Measurements from ENCODE around the gene VSTM5.

VSTM5 gene
- long read RNA-seq: 0 reads

DNA sequence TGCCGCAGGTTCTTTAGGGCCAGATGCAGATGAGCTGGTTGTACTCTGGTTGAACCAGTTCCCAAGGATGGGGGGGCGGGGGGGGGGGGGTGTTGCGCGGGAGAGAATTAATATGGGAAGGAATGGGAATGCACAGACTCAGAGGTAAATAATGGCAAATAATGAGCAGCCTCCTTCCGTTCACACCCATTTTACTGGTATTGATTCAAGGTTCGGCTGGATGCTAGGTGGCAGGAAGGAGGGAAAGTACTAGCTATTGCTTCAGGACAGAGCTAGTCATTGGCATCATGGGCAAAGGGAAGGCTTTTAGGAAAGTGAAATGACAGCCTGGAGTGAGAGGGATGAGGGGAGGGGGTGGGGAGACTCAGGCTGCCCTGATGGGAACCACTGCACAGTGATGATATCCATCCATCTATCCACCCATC lies at the start of gene VSTM5:
Gene VSTM5, minus strand, starts transcription at position 25 of the 425 bp plus-strand sequence. CDS start 116 bp downstream, outside the sequence.
- Histone ChIP-seq H3K4me3 (replicated peaks; ENCODE audit: insufficient read depth, low read length) (no peak within 1 kb of the TSS; the same call in 1 of the 2 replicates), H3K27me3 (ENCODE audit: insufficient read depth, poor library complexity, severe bottlenecking) (peaks cover 10% of the 10 kb centered on the region), H3K27ac (replicated peaks) (no peak within 1 kb of the TSS)
- TF ChIP-seq SPI1 (IDR thresholded peaks at IDR 0.05; ENCODE audit: borderline replicate concordance, low read depth) (no peak), REST (IDR thresholded peaks at IDR 0.05; ENCODE audit: insufficient replicate concordance, low read depth) (no peak), POLR2AphosphoS5 (IDR thresholded peaks at IDR 0.05; ENCODE audit: low read depth) (no peak), CTCF (IDR thresholded peaks at IDR 0.05; ENCODE audit: insufficient read depth, low read length) (no peak), GABPA (IDR thresholded peaks at IDR 0.05; ENCODE audit: low read depth) (no peak)
- no peak for DNase-seq (ENCODE audit: low read depth in 1 of 2, low spot score in 1 of 2)

- peaks cover 7% of the 10 kb centered on the region for H3K27me3 ChIP-seq (ENCODE audit: insufficient read depth, poor library complexity, severe bottlenecking)
- TF ChIP-seq CTCF (IDR thresholded peaks at IDR 0.05; ENCODE audit: insufficient read depth, low read length): peak; percentile 3
- no peak for TF ChIP-seq GABPA (IDR thresholded peaks at IDR 0.05; ENCODE audit: low read depth)
- no peak overlapping the region for H3K4me3 ChIP-seq (replicated peaks; ENCODE audit: insufficient read depth, low read length)
- no peak overlapping the region for H3K27ac ChIP-seq (replicated peaks)
- DNase-seq (ENCODE audit: low read depth in 1 of 2, low spot score in 1 of 2): peak in 1 of 2 experiments; percentile 20
Measured at GRCh38 chr11:93895106-93895862, 44.9 kb upstream of the VSTM5 start.

DNA sequence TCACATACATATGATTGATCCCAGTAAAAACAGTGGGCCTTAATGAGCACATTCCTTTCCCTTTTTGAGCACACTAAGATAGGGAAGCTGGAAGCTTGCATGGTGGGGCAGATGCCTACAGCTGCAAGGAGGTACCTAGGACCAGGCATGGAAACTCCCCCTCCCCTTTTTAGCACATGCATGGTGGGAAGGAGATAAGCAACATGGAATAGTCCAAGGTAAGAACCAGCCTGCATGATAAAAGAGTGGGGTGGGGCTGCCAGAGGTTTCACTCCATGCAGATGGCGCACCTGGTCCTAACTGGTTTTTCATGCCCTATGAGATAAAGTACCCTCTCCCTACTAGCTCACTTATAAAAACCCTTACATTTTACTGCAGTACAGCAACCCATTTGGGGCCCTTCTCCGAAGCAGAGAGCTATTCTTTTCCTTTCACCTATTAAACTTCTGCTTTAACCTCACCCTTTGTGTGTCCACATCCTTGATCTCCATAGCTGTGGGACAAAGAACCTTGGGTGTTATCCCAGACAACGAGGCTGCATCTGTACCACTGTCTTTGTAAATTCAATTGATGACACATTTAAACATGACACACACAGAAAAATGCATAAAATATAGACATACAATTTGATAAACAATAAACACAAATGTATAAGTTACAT lies 40.1 kb upstream of the VSTM5 start:
- Histone ChIP-seq H3K4me3 (replicated peaks; ENCODE audit: insufficient read depth, low read length) (no peak overlapping the region), H3K27ac (replicated peaks) (no peak overlapping the region), H3K27me3 (ENCODE audit: insufficient read depth, poor library complexity, severe bottlenecking) (peaks cover 10% of the 10 kb centered on the region)
- TF ChIP-seq SPI1 (IDR thresholded peaks at IDR 0.05; ENCODE audit: borderline replicate concordance, low read depth) (no peak), REST (IDR thresholded peaks at IDR 0.05; ENCODE audit: insufficient replicate concordance, low read depth) (no peak), CTCF (IDR thresholded peaks at IDR 0.05; ENCODE audit: insufficient read depth, low read length) (no peak), POLR2AphosphoS5 (IDR thresholded peaks at IDR 0.05; ENCODE audit: low read depth) (no peak)
- DNase-seq (ENCODE audit: low read depth in 1 of 2, low spot score in 1 of 2): no peak

Measured in HL-60 (cell line).